A673 (cell line): ENCODE results near the gene PARD3. TPM values are rescaled to one million over a fixed set of nuclear protein-coding genes. Genes with fewer than 3 reads are reported as not detected.

Source experiments
- BruUV-seq: library from RNA; stranded (reverse); fragments of 400-500 nt; replicated peaks from 2 replicates; lab custom pipeline; 2021; lab: Mats Ljungman, UMichigan
- CTCF ChIA-PET: fragments of 300-600 bp; sonication (Branson Sonifier 250); formaldehyde crosslinking; loops from one replicate; lab custom pipeline; 2022; ENCODE audit warnings: antibody characterized with exemption; lab: Charles Lee
- POLR2A ChIA-PET: fragments of 300-600 bp; sonication (Branson Sonifier 250); formaldehyde crosslinking; loops from one replicate; lab custom pipeline; 2022; ENCODE audit warnings: antibody characterized with exemption; ENCODE audit not compliant: low non-redundant PET; lab: Charles Lee
- DNase-seq: peaks from one replicate; pipeline ENCODE4 v3.0.0-alpha.2; 2015; ENCODE audit warnings: low spot score
- H3K27ac ChIP-seq: fragments of 200-600 bp; sonication (generic); 2 replicates; pipeline ENCODE4 v1.5.1; 2016; ENCODE audit warnings: mixed run types, low read depth, mild to moderate bottlenecking, mixed read lengths, antibody characterized with exemption, low read length; ENCODE audit not compliant: poor library complexity, severe bottlenecking
- H3K27me3 ChIP-seq: fragments of 200-600 bp; sonication (generic); replicated peaks from 2 replicates; pipeline ENCODE4 v1.6.1; 2017; ENCODE audit warnings: mixed run types, low read depth, mild to moderate bottlenecking, mixed read lengths, antibody characterized with exemption, low read length; ENCODE audit not compliant: insufficient read depth, poor library complexity
- H3K36me3 ChIP-seq: fragments of 200-600 bp; sonication (generic); 2 replicates; pipeline ENCODE4 v1.6.1; 2016; ENCODE audit warnings: mixed run types, mild to moderate bottlenecking, mixed read lengths, antibody characterized with exemption, low read length; ENCODE audit not compliant: insufficient read depth, poor library complexity, severe bottlenecking
- H3K4me1 ChIP-seq: fragments of 200-600 bp; sonication (generic); 2 replicates; pipeline ENCODE4 v1.6.1; 2017; ENCODE audit warnings: mixed run types, mild to moderate bottlenecking, mixed read lengths, antibody characterized with exemption, low read length; ENCODE audit not compliant: insufficient read depth, poor library complexity, severe bottlenecking
- H3K4me3 ChIP-seq: fragments of 200-600 bp; sonication (generic); 2 replicates; pipeline ENCODE4 v1.5.1; 2016; ENCODE audit warnings: low read depth, mixed run types, mild to moderate bottlenecking, mixed read lengths, low read length; ENCODE audit not compliant: poor library complexity, severe bottlenecking
- H3K9me3 ChIP-seq: fragments of 200-600 bp; sonication (generic); 2 replicates; pipeline ENCODE4 v1.6.1; 2016; ENCODE audit warnings: mixed run types, low read depth, mild to moderate bottlenecking, mixed read lengths, antibody characterized with exemption, low read length; ENCODE audit not compliant: poor library complexity, severe bottlenecking
- CTCF ChIP-seq: fragments of 300-800, 200-600 bp; sonication (generic); conservative IDR thresholded peaks from 2 replicates; pipeline ENCODE4 v1.5.1; 2017; ENCODE audit warnings: low read depth, mild to moderate bottlenecking, antibody characterized with exemption, low read length, moderate library complexity, mixed read lengths
- EZH2 ChIP-seq: fragments of 200-600 bp; sonication (generic); IDR thresholded peaks from 2 replicates; pipeline ENCODE4 v1.6.1; 2017; ENCODE audit warnings: borderline replicate concordance, low read depth, mild to moderate bottlenecking, mixed read lengths, antibody characterized with exemption, low read length; ENCODE audit not compliant: poor library complexity, severe bottlenecking
- intact Hi-C: fragments of 100-400 bp; cut with micrococcal nuclease; formaldehyde crosslinking; loops from one replicate; pipeline ENCODE4 v1.10.0; 2022; ENCODE audit not compliant: unreplicated experiment
- total RNA-seq: library from RNA; stranded (reverse); gene quantifications from 2 replicates; pipeline ENCODE4 v1.2.3, GENCODE V29; 2021

The PARD3 gene
- total RNA-seq, 1 experiment from 2014 or later, result 28.0 TPM

- ChIA-PET POLR2A (no interaction called here), CTCF (no interaction called here)
- no TSS peak for BruUV-seq
- Histone ChIP-seq H3K27ac (no peak overlapping the region), H3K9me3 (no peaks in the 10 kb centered on the region), H3K36me3 (no peaks in the 10 kb centered on the region), H3K4me1 (no peaks in the 10 kb centered on the region), H3K4me3 (no peak overlapping the region), H3K27me3 (no peaks in the 10 kb centered on the region)
- DNase-seq, result no peak
- intact Hi-C loops, result no loop called here
- TF ChIP-seq EZH2 (no peak), CTCF (no peak)
Observed at GRCh38 chr10:34303022-34303421, 512.1 kb downstream of the PARD3 start.

GRCh38 chr10:34299105-34299611, 515.9 kb downstream of the PARD3 start:
- POLR2A ChIA-PET, result no interaction called here
- intact Hi-C loops, result no loop called here
- H3K36me3 ChIP-seq, result no peaks in the 10 kb centered on the region
- CTCF ChIA-PET, result no interaction called here
- no peak for DNase-seq
- no peak overlapping the region for H3K27ac ChIP-seq
- no peaks in the 10 kb centered on the region for H3K9me3 ChIP-seq
- BruUV-seq, result no TSS peak
- no peak for TF ChIP-seq CTCF
- TF ChIP-seq EZH2, result no peak
- no peaks in the 10 kb centered on the region for H3K4me1 ChIP-seq
- H3K4me3 ChIP-seq, result no peak overlapping the region
- no peaks in the 10 kb centered on the region for H3K27me3 ChIP-seq

GRCh38 chr10:34298346-34298818, 516.7 kb downstream of the PARD3 start:
- intact Hi-C loops, result no loop called here
- Histone ChIP-seq H3K4me1 (no peaks in the 10 kb centered on the region), H3K27me3 (no peaks in the 10 kb centered on the region), H3K9me3 (no peaks in the 10 kb centered on the region), H3K27ac (no peak overlapping the region), H3K4me3 (no peak overlapping the region), H3K36me3 (no peaks in the 10 kb centered on the region)
- ChIA-PET POLR2A (interaction anchor here (0.5 kb wide), 1 partner anchor 367 kb away, joined by 19 read pairs; no protein-coding TSS in a partner anchor), CTCF (no interaction called here)
- TF ChIP-seq CTCF (no peak), EZH2 (no peak)
- no peak for DNase-seq
- BruUV-seq, result no TSS peak
